Measurements from ENCODE around the gene PGAP2.

- TF ChIP-seq ZNF788 (CRISPR knock-in tag; IDR thresholded peaks at IDR 0.05; ENCODE audit: borderline replicate concordance) (no peak), HMG20B (CRISPR knock-in tag; conservative IDR thresholded peaks at IDR 0.05) (no peak), NCOR1 (IDR thresholded peaks at IDR 0.05; ENCODE audit: borderline replicate concordance, low read length) (no peak), EP300 (IDR thresholded peaks at IDR 0.05; ENCODE audit: low read depth in 2 of 2, low read length in 2 of 2) (no peak), EP300 (CRISPR knock-in tag; IDR thresholded peaks at IDR 0.05; ENCODE audit: borderline replicate concordance) (no peak), ZNF24 (IDR thresholded peaks at IDR 0.05) (no peak), ELF1 (CRISPR knock-in tag; IDR thresholded peaks at IDR 0.05) (no peak), NR1H2 (CRISPR knock-in tag; IDR thresholded peaks at IDR 0.05; ENCODE audit: borderline replicate concordance, low read depth) (no peak), PRDM10 (CRISPR knock-in tag; IDR thresholded peaks at IDR 0.05; ENCODE audit: low read depth) (no peak), ZNF235 (CRISPR knock-in tag; IDR thresholded peaks at IDR 0.05; ENCODE audit: borderline replicate concordance) (no peak), POLR2A (IDR thresholded peaks at IDR 0.05; ENCODE audit: insufficient read depth in 1 of 2, low read depth in 2 of 2, low read length in 2 of 2) (no peak), YY1 (IDR thresholded peaks at IDR 0.05; ENCODE audit: insufficient read depth, insufficient replicate concordance, low read depth, low read length) (no peak), TAF15 (IDR thresholded peaks at IDR 0.05; ENCODE audit: low read depth, low read length, poor library complexity, severe bottlenecking) (no peak)
Measured at GRCh38 chr11:3867209-3868091, 59.1 kb downstream of the PGAP2 start.

Measured in HepG2 (cell line).